ENCODE data around the gene FAM124A. TPM values are rescaled to one million over a fixed set of nuclear protein-coding genes. Genes with fewer than 3 reads are reported as not detected.

The FAM124A gene
- total and polyA plus RNA-seq, 7 donors, result 0.23 to 18.3 (median 11.7) TPM

DNA sequence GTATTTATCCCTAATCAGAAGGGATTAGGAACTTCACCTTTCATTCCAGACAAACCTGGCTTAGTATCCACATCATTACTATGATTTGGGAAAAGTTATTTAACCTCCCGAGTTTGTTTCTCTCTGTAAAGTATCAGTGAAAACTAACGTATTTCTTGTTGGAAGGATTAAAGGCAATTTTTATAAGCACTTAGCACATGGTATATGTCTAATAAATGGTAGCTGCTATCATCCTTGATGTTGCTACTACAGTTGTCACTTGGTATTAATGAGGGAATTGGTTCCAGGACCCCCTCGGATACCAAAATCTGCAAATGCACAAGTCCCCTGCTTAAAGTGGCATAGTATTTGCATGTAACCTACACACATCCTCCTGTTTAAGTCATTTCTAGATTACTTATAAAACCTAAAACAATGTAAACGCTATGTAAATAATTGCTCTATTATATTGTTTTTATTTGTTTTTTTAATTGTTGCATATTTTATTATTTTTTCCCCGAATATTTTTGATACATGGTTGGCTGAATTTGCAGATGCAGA is 42.7 kb upstream of the FAM124A start:
- Histone ChIP-seq H3K36me3 (no peaks in the 10 kb centered on the region), H3K9me3 (no peaks in the 10 kb centered on the region), H3K4me1 (no peaks in the 10 kb centered on the region), H3K4me3 (no peak overlapping the region), H3K27me3 (no peaks in the 10 kb centered on the region), H3K27ac (no peak overlapping the region)
- intact Hi-C loops (cut with DNase I), result no loop called here
- no peak for DNase-seq
- TF ChIP-seq POLR2AphosphoS5 (IDR thresholded peaks at IDR 0.05), result no peak
- no peak for TF ChIP-seq POLR2A (IDR thresholded peaks at IDR 0.05)
- no peak for TF ChIP-seq EP300 (IDR thresholded peaks at IDR 0.05)
- TF ChIP-seq, protein P1, sequence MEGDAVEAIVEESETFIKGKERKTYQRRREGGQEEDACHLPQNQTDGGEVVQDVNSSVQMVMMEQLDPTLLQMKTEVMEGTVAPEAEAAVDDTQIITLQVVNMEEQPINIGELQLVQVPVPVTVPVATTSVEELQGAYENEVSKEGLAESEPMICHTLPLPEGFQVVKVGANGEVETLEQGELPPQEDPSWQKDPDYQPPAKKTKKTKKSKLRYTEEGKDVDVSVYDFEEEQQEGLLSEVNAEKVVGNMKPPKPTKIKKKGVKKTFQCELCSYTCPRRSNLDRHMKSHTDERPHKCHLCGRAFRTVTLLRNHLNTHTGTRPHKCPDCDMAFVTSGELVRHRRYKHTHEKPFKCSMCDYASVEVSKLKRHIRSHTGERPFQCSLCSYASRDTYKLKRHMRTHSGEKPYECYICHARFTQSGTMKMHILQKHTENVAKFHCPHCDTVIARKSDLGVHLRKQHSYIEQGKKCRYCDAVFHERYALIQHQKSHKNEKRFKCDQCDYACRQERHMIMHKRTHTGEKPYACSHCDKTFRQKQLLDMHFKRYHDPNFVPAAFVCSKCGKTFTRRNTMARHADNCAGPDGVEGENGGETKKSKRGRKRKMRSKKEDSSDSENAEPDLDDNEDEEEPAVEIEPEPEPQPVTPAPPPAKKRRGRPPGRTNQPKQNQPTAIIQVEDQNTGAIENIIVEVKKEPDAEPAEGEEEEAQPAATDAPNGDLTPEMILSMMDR (IDR thresholded peaks at IDR 0.05), result no peak
- WGBS, 2 donors, result 81 to 85% methylated on average over 5 of the region's 5 CpGs

DNA sequence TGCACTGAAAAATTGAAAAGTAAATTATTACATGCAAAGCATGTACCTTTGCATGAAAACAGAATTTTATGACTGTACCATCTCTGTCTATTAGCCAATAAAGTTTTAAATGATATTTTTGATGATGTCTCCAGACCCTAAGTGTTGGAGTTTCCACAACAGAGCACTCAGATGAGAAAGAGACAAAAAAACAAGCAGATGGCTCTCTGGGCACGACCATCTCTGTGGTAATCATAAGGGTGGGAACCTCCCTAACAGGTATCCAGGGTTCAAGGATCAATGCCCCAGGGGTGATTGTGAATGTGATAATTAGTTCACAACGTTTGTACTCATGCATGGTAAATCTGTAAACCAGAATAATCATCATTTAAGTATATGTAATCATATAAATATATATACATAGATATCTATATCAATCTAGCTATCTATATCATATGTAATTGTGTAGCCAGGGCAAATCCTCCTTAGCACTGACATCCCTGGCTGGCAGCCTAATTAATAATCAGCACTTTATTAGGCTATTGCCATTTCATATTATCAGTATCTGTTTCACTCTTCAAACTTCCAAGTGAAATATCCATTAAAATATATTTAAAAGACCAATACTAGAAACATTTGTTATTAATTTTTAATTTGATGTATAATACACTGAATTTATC is 41.2 kb upstream of the FAM124A start:
- Histone ChIP-seq H3K9me3 (no peaks in the 10 kb centered on the region), H3K4me1 (no peaks in the 10 kb centered on the region), H3K27ac (no peak overlapping the region), H3K36me3 (no peaks in the 10 kb centered on the region), H3K4me3 (no peak overlapping the region), H3K27me3 (no peaks in the 10 kb centered on the region)
- TF ChIP-seq EP300 (IDR thresholded peaks at IDR 0.05) (no peak), POLR2A (IDR thresholded peaks at IDR 0.05) (no peak), POLR2AphosphoS5 (IDR thresholded peaks at IDR 0.05) (no peak)
- TF ChIP-seq, protein P1 (IDR thresholded peaks at IDR 0.05), result no peak
- no peak for DNase-seq
- 8 to 48% methylated on average over 2 of the region's 2 CpGs for WGBS, 2 donors
- intact Hi-C loops (cut with DNase I), result no loop called here

DNA sequence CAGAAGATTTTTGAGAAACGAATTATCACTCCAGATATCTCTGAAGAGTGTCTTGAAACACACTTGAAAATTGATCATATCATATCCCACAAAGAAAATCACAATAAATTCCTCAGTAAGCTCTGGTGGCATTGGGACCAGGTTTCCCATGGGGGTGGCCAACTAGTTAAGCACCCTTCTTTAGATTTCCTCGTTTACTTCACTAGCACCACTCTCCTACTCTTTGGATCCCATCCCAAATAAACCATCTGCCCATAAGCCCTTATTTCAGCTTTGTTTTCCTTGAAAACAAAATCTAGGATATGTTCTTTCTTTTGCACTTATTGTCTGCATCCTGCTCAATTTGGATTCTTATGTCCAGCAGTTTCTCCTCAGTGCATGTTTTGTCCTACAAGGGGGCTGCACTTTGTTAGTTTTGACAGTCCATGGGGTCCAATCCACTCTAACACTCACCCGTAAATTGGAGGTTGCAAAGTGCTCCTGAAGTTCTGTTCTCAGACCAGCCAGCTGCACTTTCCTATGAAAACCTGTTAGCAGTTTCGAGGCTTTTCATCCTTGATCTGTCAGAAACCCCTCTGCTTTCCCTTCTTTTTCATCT is 40.3 kb upstream of the FAM124A start:
- H3K27me3 ChIP-seq, result no peaks in the 10 kb centered on the region
- H3K36me3 ChIP-seq, result no peaks in the 10 kb centered on the region
- TF ChIP-seq POLR2A (IDR thresholded peaks at IDR 0.05), result no peak
- TF ChIP-seq POLR2AphosphoS5 (IDR thresholded peaks at IDR 0.05), result no peak
- TF ChIP-seq, protein P1 (IDR thresholded peaks at IDR 0.05), result no peak
- TF ChIP-seq EP300 (IDR thresholded peaks at IDR 0.05), result no peak
- no peaks in the 10 kb centered on the region for H3K4me1 ChIP-seq
- H3K27ac ChIP-seq, result no peak overlapping the region
- H3K9me3 ChIP-seq, result no peaks in the 10 kb centered on the region
- intact Hi-C loops (cut with DNase I), result no loop called here
- H3K4me3 ChIP-seq, result no peak overlapping the region
- DNase-seq, result no peak
- 52 to 66% methylated on average over 4 of the region's 4 CpGs for WGBS, 2 donors

- 87 to 92% methylated on average over 12 of the region's 12 CpGs for WGBS, 2 donors
- no peak overlapping the region for H3K4me3 ChIP-seq
- H3K36me3 ChIP-seq, result no peaks in the 10 kb centered on the region
- TF ChIP-seq POLR2AphosphoS5 (IDR thresholded peaks at IDR 0.05) (no peak), POLR2A (IDR thresholded peaks at IDR 0.05) (no peak), EP300 (IDR thresholded peaks at IDR 0.05) (no peak)
- TF ChIP-seq, protein P1 (IDR thresholded peaks at IDR 0.05), result no peak
- no peaks in the 10 kb centered on the region for H3K4me1 ChIP-seq
- intact Hi-C loops (cut with DNase I), result no loop called here
- H3K27me3 ChIP-seq, result no peaks in the 10 kb centered on the region
- H3K27ac ChIP-seq, result no peak overlapping the region
- no peak for DNase-seq
- no peaks in the 10 kb centered on the region for H3K9me3 ChIP-seq
Measured at GRCh38 chr13:51191743-51192142, 30.5 kb upstream of the FAM124A start.
